NB4 (cell line): Measurements from ENCODE around the gene STEAP2.

Source experiments
- MYC ChIP-seq: IDR thresholded peaks from 2 replicates; pipeline ENCODE4 v1.6.1; 2011; ENCODE audit warnings: low read depth, low read length
- POLR2A ChIP-seq: IDR thresholded peaks from 2 replicates; pipeline ENCODE4 v1.6.1; 2011; ENCODE audit warnings: mild to moderate bottlenecking; ENCODE audit not compliant: insufficient read length; ENCODE audit errors: extremely low read depth
- TF ChIP-seq, protein P1 (sequence below): IDR thresholded peaks from one replicate; pipeline ENCODE4 v1.5.1; 2012; ENCODE audit warnings: low read depth, low read length
- TF ChIP-seq, protein P2 (sequence below): IDR thresholded peaks from 2 replicates; pipeline ENCODE4 v1.6.1; 2011; ENCODE audit warnings: low read depth, low read length

DNA sequence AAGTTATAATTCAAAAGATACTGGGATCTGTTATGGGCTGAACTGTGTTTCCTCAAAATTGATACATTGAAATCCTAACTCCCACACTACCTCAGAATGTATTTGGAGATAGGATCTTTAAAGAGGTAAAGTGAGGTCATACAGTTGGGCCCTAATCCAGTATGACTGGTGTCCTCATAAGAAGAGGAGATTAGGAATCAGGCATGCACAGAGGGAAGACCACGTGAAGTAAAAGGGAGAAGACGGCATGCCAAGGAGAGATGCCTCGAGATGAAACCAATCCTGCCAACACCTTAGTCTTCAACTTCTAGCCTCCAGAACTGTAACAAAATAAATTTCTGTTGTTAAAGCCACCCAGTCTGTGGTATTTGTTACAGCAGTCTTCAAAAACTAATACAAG lies 27.5 kb downstream of the STEAP2 start:
- TF ChIP-seq, protein P1, sequence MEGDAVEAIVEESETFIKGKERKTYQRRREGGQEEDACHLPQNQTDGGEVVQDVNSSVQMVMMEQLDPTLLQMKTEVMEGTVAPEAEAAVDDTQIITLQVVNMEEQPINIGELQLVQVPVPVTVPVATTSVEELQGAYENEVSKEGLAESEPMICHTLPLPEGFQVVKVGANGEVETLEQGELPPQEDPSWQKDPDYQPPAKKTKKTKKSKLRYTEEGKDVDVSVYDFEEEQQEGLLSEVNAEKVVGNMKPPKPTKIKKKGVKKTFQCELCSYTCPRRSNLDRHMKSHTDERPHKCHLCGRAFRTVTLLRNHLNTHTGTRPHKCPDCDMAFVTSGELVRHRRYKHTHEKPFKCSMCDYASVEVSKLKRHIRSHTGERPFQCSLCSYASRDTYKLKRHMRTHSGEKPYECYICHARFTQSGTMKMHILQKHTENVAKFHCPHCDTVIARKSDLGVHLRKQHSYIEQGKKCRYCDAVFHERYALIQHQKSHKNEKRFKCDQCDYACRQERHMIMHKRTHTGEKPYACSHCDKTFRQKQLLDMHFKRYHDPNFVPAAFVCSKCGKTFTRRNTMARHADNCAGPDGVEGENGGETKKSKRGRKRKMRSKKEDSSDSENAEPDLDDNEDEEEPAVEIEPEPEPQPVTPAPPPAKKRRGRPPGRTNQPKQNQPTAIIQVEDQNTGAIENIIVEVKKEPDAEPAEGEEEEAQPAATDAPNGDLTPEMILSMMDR: no peak
- no peak for TF ChIP-seq POLR2A
- TF ChIP-seq MYC: no peak
- TF ChIP-seq, protein P2, sequence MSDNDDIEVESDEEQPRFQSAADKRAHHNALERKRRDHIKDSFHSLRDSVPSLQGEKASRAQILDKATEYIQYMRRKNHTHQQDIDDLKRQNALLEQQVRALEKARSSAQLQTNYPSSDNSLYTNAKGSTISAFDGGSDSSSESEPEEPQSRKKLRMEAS: no peak
